Adrenal gland (tissue), 12 donors: ENCODE measurements around the gene TNFAIP8. TPM values are rescaled to one million over a fixed set of nuclear protein-coding genes. Genes with fewer than 3 reads are reported as not detected.

Experiments used
- DNase-seq, 7 donors: peaks; one replicate each; pipeline ENCODE4 v3.0.0-alpha.2; 2019 to 2020
- H3K27ac ChIP-seq, 5 donors: fragments of 200-600 bp; sonication (generic) in 4 of 5; 1 replicate in 3 of 5; 2 replicates in 2 of 5; pipeline versions ENCODE4 v1.5.1 to v1.8.0; 2016 to 2020; ENCODE audit warnings: mild to moderate bottlenecking in 1 of 5
- H3K27me3 ChIP-seq: fragments of 200-600 bp; 2 replicates; pipeline ENCODE4 v1.8.0; 2021
- H3K36me3 ChIP-seq, 2 donors: fragments of 200-600 bp; replicated peaks in 1 of 2; 1 replicate in 1 of 2; 2 replicates in 1 of 2; pipeline versions ENCODE4 v1.5.1 to v1.8.0; 2018 to 2022
- H3K4me1 ChIP-seq, 2 donors: fragments of 200-600 bp; replicated peaks in 1 of 2; 1 replicate in 1 of 2; 2 replicates in 1 of 2; pipeline versions ENCODE4 v1.5.1 to v1.8.0; 2018 to 2021
- H3K4me3 ChIP-seq, 4 donors: fragments of 200-600 bp; sonication (generic) in 3 of 4; one replicate each; pipeline ENCODE4 v1.5.1; 2016 to 2018
- H3K9me3 ChIP-seq, 3 donors: fragments of 200-600 bp; sonication (generic) in 1 of 3; replicated peaks in 1 of 3; 1 replicate in 2 of 3; 2 replicates in 1 of 3; pipeline versions ENCODE4 v1.5.1 to v1.8.0; 2016 to 2021
- POLR2A ChIP-seq, 2 donors: fragments of 450-650 bp; IDR thresholded peaks; one replicate each; pipeline ENCODE4 v1.6.1; 2017; ENCODE audit warnings: antibody characterized with exemption in 2 of 2, mild to moderate bottlenecking in 2 of 2, moderate library complexity in 1 of 2
- WGBS, 4 donors: extraction: QIAGEN DNeasy Blood & Tissue Kit in 2 of 4; methylation state at CpG; one replicate each; pipeline versions ENCODE4 v1.1.5 to v1.1.7; 2013 to 2017; 5-methylcytosine and 5-hydroxymethylcytosine counted together
- intact Hi-C, 2 donors: fragments of 100-400 bp; cut with DNase I; formaldehyde crosslinking; loops; one replicate each; pipeline versions ENCODE4 v1.14.1 to v1.15.0; 2022 to 2023
- polyA plus RNA-seq, 3 donors: library from polyadenylated mRNA; stranded (reverse); fragments of 200-250 nt in 2 of 3; fragments of 350-450 nt in 1 of 3; fragmentation: Illumina TruSeq in 1 of 3; extraction: RNeasy Lipid Tissue Mini Kit (QIAGEN cat#74804) in 1 of 3; gene quantifications; one replicate each; pipeline ENCODE4 v1.2.3, GENCODE V29; 2013 to 2014
- small RNA-seq, 2 donors: library from RNA; depleted of rRNA; stranded (forward); fragments of <200 nt; gene quantifications; one replicate each; pipeline ENCODE3, GENCODE V24; 2016
- total RNA-seq, 9 donors: library from RNA; depleted of rRNA in 4 of 9; stranded (reverse); fragments of >200 nt in 4 of 9; fragments of 120-200 nt in 1 of 9; fragmentation: NEBNext Ultra II Directional in 1 of 9; extraction: Animal tissue kit (Norgen Biotek cat#: 25700) in 1 of 9; gene quantifications; one replicate each; pipeline versions ENCODE4 v1.1.0 to v1.2.4, GENCODE V29; 2013 to 2023
- TF ChIP-seq, protein P1 (sequence below), 6 experiments: fragments of 450-650 bp in 4 of 6; fragments of 200-600 bp in 2 of 6; sonication (generic) in 1 of 6; IDR thresholded peaks; 1 replicate in 5 of 6; 2 replicates in 1 of 6; pipeline versions ENCODE4 v1.5.1 to v1.8.0; 2016 to 2021; ENCODE audit warnings: antibody characterized with exemption in 6 of 6, mild to moderate bottlenecking in 2 of 6, moderate library complexity in 1 of 6
- donor health status: healthy with polysubstance abuse.
- donor health status: Bipolar disorder and iron deficiency.
- donor health status: DM: yes; HTN: yes; CAD: no.
- donor health status: DM: no; HTN: no; CAD: no.
- donor health status: DM: no; HTN: no; CAD: no.
- donor health status: DM: yes; HTN: yes; CAD: no.

TNFAIP8 gene
- total and polyA plus RNA-seq, 12 donors, result 1.4 to 12.7 (median 5.5) TPM

DNA sequence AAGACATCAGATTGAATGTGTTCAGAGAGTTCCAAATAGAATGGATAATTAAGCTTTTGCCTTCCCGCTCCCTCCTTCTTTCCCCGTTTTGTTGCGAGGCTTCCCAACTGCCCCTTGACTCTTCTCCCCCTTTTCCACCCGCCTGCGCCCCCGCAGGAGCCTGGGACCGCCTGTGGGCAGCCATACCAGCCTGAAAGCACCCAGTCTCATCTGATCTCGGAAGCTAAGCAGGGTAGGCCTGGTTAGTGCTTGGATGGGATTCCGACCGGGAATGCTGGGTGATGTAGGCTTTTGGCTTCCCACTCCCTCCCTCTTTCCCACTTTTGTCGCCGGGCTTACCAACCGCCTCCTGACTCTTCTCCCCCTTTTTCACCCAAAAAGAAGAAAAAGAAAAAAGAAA lies 89.7 kb downstream of the TNFAIP8 start:
- H3K27me3 ChIP-seq, result no peaks in the 10 kb centered on the region
- TF ChIP-seq POLR2A (IDR thresholded peaks at IDR 0.05), result no peak
- TF ChIP-seq, protein P1, sequence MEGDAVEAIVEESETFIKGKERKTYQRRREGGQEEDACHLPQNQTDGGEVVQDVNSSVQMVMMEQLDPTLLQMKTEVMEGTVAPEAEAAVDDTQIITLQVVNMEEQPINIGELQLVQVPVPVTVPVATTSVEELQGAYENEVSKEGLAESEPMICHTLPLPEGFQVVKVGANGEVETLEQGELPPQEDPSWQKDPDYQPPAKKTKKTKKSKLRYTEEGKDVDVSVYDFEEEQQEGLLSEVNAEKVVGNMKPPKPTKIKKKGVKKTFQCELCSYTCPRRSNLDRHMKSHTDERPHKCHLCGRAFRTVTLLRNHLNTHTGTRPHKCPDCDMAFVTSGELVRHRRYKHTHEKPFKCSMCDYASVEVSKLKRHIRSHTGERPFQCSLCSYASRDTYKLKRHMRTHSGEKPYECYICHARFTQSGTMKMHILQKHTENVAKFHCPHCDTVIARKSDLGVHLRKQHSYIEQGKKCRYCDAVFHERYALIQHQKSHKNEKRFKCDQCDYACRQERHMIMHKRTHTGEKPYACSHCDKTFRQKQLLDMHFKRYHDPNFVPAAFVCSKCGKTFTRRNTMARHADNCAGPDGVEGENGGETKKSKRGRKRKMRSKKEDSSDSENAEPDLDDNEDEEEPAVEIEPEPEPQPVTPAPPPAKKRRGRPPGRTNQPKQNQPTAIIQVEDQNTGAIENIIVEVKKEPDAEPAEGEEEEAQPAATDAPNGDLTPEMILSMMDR (IDR thresholded peaks at IDR 0.05), result no peak
- DNase-seq, result no peak
- no peaks in the 10 kb centered on the region for H3K4me1 ChIP-seq
- WGBS, 4 donors, result 59 to 68% (median 65%) methylated on average over 11 to 13 of the region's 13 CpGs
- H3K27ac ChIP-seq, result no peak overlapping the region
- no peaks in the 10 kb centered on the region for H3K36me3 ChIP-seq
- H3K9me3 ChIP-seq, result no peaks in the 10 kb centered on the region
- no peak overlapping the region for H3K4me3 ChIP-seq
- intact Hi-C loops, result no loop called here

Small RNA genes within 50 kb of the gene (small RNA-seq; reads per million reads assigned to genes)
- gene RN7SL174P, result 0 reads per million in 2 donors
- 0.12 to 0.25 reads per million in 2 donors for gene RNA5SP190

Other genes with a start within 250 kb of the TNFAIP8 start
- gene HSD17B4, start 96.5 kb downstream of the TNFAIP8 start, total RNA-seq, result 100 to 1,000 TPM; 245 to 596 (median 350) TPM
- gene HSD17B4, start 96.5 kb downstream of the TNFAIP8 start, polyA plus RNA-seq, result 100 to 1,000 TPM; 236 to 620 (median 337) TPM